Upper lobe of right lung (tissue), 1 donor: ENCODE results near the gene FOXP1. TPM values are rescaled to one million over a fixed set of nuclear protein-coding genes. Genes with fewer than 3 reads are reported as not detected.

Experiments used
- ATAC-seq: fragments of 200-7000 bp; cut with Tn5 transposase; one replicate; pipeline ENCODE4 v1.9.1; 2020; ENCODE audit warnings: mild to moderate bottlenecking, moderate library complexity
- DNase-seq: peaks from one replicate; pipeline ENCODE4 v3.0.0-alpha.2; 2020
- H3K27ac ChIP-seq: fragments of 200-600 bp; one replicate; pipeline ENCODE4 v1.8.0; 2022
- H3K27me3 ChIP-seq: fragments of 200-600 bp; one replicate; pipeline ENCODE4 v1.8.0; 2022; ENCODE audit warnings: mild to moderate bottlenecking
- H3K36me3 ChIP-seq: fragments of 200-600 bp; one replicate; pipeline ENCODE4 v1.8.0; 2022
- H3K4me1 ChIP-seq: fragments of 200-600 bp; one replicate; pipeline ENCODE4 v1.8.0; 2022
- H3K4me3 ChIP-seq: fragments of 200-600 bp; one replicate; pipeline ENCODE4 v1.8.0; 2022; ENCODE audit warnings: mild to moderate bottlenecking
- H3K9me3 ChIP-seq: fragments of 200-600 bp; one replicate; pipeline ENCODE4 v1.8.0; 2022
- intact Hi-C: fragments of 100-400 bp; cut with DNase I; formaldehyde crosslinking; loops from one replicate; pipeline ENCODE4 v1.11.0; 2022
- total RNA-seq: library from RNA; stranded (reverse); fragmentation: NEBNext Ultra II Directional; extraction: Animal tissue kit (Norgen Biotek cat#: 25700); gene quantifications from one replicate; pipeline ENCODE4 v1.2.1, GENCODE V29; 2021
- TF ChIP-seq, protein P1 (sequence below): fragments of 200-600 bp; IDR thresholded peaks from one replicate; pipeline ENCODE4 v1.8.0; 2022; ENCODE audit warnings: antibody characterized with exemption
- donor health status: DM: no; HTN: yes; CAD: no; lungs with severe emphysema.

The FOXP1 gene
- total RNA-seq, 1 donor from 2014 or later, result 140 TPM

DNA sequence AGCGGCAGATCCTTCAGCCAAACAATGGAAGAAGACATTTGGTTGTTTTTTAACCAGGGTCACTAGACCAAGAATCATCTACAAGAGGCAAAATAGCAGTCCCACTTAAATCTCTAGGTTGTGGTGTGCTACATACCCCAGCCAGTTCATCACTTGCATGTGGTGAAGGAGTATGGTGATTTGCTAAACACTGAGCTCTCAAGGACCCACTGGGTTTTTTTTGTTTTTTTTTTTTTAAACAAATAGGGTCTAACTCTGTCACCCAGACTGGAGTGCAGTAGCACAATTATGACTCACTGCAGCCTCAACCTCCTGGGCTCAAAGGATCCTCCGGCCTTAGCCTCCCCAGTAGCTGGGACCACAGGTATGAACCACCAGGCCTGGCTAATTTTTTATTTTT lies 508.0 kb downstream of the FOXP1 start:
- Histone ChIP-seq H3K27ac (no peak overlapping the region), H3K27me3 (no peaks in the 10 kb centered on the region), H3K4me3 (no peak overlapping the region), H3K9me3 (no peaks in the 10 kb centered on the region), H3K4me1 (peaks cover 25% of the 10 kb centered on the region), H3K36me3 (no peaks in the 10 kb centered on the region)
- no peak for DNase-seq
- TF ChIP-seq, protein P1, sequence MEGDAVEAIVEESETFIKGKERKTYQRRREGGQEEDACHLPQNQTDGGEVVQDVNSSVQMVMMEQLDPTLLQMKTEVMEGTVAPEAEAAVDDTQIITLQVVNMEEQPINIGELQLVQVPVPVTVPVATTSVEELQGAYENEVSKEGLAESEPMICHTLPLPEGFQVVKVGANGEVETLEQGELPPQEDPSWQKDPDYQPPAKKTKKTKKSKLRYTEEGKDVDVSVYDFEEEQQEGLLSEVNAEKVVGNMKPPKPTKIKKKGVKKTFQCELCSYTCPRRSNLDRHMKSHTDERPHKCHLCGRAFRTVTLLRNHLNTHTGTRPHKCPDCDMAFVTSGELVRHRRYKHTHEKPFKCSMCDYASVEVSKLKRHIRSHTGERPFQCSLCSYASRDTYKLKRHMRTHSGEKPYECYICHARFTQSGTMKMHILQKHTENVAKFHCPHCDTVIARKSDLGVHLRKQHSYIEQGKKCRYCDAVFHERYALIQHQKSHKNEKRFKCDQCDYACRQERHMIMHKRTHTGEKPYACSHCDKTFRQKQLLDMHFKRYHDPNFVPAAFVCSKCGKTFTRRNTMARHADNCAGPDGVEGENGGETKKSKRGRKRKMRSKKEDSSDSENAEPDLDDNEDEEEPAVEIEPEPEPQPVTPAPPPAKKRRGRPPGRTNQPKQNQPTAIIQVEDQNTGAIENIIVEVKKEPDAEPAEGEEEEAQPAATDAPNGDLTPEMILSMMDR, result no peak
- intact Hi-C loops, result no loop called here
- ATAC-seq, result no peak

DNA sequence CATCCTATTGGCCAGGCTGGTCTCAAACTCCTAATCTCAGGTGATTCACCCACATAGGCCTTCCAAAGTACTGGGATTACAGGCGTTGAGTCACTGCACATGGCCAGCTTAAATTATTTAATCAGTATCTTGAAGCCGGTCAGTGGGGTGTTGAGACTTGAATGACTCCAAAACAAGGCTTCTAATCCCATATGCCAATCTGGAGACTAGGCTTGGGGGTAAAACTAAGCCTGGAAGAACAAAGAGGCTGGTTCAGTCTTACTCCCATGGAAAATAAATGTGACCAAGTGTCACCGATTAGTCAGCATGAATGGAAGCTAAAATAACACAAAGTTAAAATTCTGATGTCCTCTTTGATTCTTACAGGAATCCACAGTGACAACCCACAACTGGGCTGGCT lies 509.1 kb downstream of the FOXP1 start:
- H3K4me3 ChIP-seq, result no peak overlapping the region
- H3K4me1 ChIP-seq, result peaks cover 30% of the 10 kb centered on the region
- DNase-seq, result no peak
- H3K27me3 ChIP-seq, result no peaks in the 10 kb centered on the region
- intact Hi-C loops, result no loop called here
- no peak overlapping the region for H3K27ac ChIP-seq
- TF ChIP-seq, protein P1, result no peak
- no peak for ATAC-seq
- no peaks in the 10 kb centered on the region for H3K9me3 ChIP-seq
- H3K36me3 ChIP-seq, result no peaks in the 10 kb centered on the region

DNA sequence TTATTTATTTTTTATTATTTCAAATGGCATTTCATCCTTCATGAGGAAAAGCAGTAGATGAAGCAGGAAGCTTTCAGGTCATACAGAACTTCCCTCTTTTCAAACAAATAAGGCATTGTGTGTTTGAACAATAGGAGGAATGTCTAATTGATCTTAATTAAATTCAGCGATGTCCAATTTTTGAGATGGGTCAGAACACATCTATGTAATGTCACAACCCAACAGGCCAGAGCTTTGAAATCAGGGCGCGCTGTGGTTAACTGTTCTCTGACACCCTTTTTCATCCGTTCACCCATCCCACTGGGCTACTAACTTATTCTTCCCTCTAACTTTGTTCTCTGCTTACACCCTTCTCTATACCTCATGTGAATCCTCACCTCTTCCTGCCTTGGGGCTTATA lies 510.5 kb downstream of the FOXP1 start:
- Histone ChIP-seq H3K4me1 (peaks cover 33% of the 10 kb centered on the region), H3K4me3 (no peak overlapping the region), H3K27ac (no peak overlapping the region), H3K36me3 (no peaks in the 10 kb centered on the region), H3K27me3 (no peaks in the 10 kb centered on the region), H3K9me3 (no peaks in the 10 kb centered on the region)
- no peak for DNase-seq
- ATAC-seq, result no peak
- TF ChIP-seq, protein P1, result no peak
- intact Hi-C loops, result no loop called here

DNA sequence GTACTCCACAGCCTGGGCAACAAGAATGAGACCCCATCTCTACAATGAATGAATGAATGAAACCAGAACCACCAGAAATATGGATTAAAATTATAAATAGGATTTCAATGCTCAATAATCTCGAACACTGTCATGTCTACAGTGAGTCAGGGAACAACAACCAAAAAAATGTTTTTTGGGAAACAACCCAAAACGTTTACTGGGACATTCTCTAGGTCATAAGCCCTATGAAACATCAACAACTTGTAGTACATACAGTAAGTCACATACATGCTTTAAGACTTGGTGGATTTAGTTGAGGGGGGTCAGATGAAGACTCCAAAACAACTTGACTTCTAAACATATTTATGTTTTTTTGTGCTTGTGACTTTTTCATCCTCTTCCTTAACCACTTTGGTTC lies 511.2 kb downstream of the FOXP1 start:
- no peaks in the 10 kb centered on the region for H3K36me3 ChIP-seq

DNA sequence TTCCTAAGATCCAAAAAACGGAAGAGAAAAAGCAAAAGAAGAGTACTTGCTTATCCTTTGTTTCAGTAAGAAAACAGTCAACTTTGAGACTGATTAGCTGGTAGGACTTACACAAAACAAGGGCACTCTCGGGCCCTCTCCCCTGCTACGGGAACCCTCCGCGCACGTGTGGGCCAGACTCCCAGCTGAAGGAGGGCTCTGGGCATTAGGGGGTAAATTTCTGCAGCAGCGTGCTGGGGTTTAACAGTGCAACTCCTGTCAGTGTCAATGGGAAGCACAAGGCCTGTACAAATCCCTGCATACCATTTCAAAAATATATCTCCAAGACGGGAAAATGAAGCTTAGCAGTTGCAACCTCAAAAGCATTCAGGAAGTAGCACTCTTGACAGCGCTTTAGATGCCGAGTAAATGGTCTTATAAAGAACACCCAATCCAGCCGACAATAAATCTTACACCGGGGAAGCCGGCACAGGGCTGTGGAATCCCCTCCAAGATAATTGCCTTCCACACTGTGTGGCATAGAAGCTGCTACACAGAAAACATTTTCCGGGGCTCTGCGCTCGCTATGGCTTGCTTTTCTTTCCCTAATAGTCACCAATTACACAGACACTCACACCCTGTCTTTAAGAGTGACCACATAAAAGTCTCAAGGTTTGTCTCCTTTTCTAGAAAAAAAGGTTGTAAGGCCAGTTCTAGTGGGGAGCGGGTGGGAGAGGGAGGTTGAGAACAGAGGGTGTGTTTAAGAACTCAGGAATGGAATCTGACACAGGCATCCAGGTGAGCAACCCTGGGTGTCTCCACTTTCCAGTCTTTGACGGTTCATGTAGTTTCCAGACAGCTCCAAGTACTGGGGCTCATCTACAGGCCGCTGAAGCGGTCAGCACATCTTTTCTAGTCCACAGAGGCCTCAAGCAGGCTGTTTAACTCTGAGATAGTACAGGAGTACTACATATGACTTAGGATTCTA lies 512.7 kb downstream of the FOXP1 start:
- DNase-seq (no peak), ATAC-seq (peak; percentile 37)
- Histone ChIP-seq H3K4me3 (no peak overlapping the region), H3K9me3 (no peaks in the 10 kb centered on the region), H3K27me3 (no peaks in the 10 kb centered on the region), H3K36me3 (no peaks in the 10 kb centered on the region), H3K4me1 (peaks cover 44% of the 10 kb centered on the region), H3K27ac (no peak overlapping the region)
- intact Hi-C loops, result no loop called here
- TF ChIP-seq, protein P1, result no peak

More for the DNA sequence above, 511.2 kb downstream of the FOXP1 start:
- TF ChIP-seq, protein P1, result no peak
- intact Hi-C loops, result no loop called here
- Histone ChIP-seq H3K27ac (no peak overlapping the region), H3K4me3 (no peak overlapping the region), H3K27me3 (no peaks in the 10 kb centered on the region), H3K4me1 (peaks cover 34% of the 10 kb centered on the region), H3K9me3 (no peaks in the 10 kb centered on the region)
- no peak for DNase-seq
- ATAC-seq, result no peak
